IPS-15b (cell line): ENCODE measurements around the gene GRM3.

Experiments
- H3K27me3 ChIP-seq: one replicate; pipeline ENCODE4 v1.6.1; 2013; ENCODE audit warnings: low read length; ENCODE audit not compliant: control insufficient read depth, insufficient read depth
- H3K36me3 ChIP-seq: one replicate; pipeline ENCODE4 v1.6.1; 2013; ENCODE audit warnings: low read length; ENCODE audit not compliant: control insufficient read depth, insufficient read depth
- H3K4me1 ChIP-seq: one replicate; pipeline ENCODE4 v1.6.1; 2013; ENCODE audit warnings: mild to moderate bottlenecking, low read length; ENCODE audit not compliant: control insufficient read depth, insufficient read depth
- H3K4me3 ChIP-seq: one replicate; pipeline ENCODE4 v1.5.1; 2013; ENCODE audit warnings: low read depth, low read length
- H3K9ac ChIP-seq: one replicate; pipeline ENCODE4 v1.6.1; 2013; ENCODE audit warnings: low read depth, mild to moderate bottlenecking, low read length
- H3K9me3 ChIP-seq: one replicate; pipeline ENCODE4 v1.6.1; 2013; ENCODE audit warnings: mild to moderate bottlenecking, low read length; ENCODE audit not compliant: control insufficient read depth, insufficient read depth

The GRM3 gene

GRCh38 chr7:86768394-86768793 is 124.7 kb downstream of the GRM3 start:
- no peaks in the 10 kb centered on the region for H3K36me3 ChIP-seq
- H3K27me3 ChIP-seq, result no peaks in the 10 kb centered on the region
- H3K4me3 ChIP-seq, result no peak overlapping the region
- H3K4me1 ChIP-seq, result no peaks in the 10 kb centered on the region
- no peaks in the 10 kb centered on the region for H3K9me3 ChIP-seq
- no peak overlapping the region for H3K9ac ChIP-seq

- H3K9ac ChIP-seq, result no peak overlapping the region
- no peaks in the 10 kb centered on the region for H3K27me3 ChIP-seq
- no peaks in the 10 kb centered on the region for H3K9me3 ChIP-seq
- no peaks in the 10 kb centered on the region for H3K4me1 ChIP-seq
- H3K36me3 ChIP-seq, result no peaks in the 10 kb centered on the region
- no peak overlapping the region for H3K4me3 ChIP-seq
These were observed 125.5 kb downstream of the GRM3 start for GRCh38 chr7:86768967-86769760.

DNA sequence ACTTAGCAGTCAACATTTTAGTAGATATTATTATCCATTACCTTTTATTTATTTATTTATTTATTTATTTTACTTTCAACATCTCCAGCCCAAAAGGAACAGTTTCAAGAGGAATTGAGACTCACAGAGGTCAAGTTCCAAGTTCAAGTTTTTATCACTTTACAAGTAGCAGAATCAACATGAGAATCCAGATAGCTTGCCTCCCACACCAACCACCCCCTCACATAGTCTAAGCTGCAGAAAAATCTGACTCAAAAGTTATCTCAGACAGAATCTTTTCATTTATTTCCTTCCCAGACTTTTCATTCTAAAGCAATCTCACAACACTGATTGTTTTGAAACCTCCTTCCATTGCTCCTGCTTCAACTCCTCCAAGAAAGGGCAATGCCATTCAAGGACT is 129.6 kb downstream of the GRM3 start:
- Histone ChIP-seq H3K9ac (no peak overlapping the region), H3K4me3 (no peak overlapping the region), H3K27me3 (no peaks in the 10 kb centered on the region), H3K36me3 (no peaks in the 10 kb centered on the region), H3K9me3 (no peaks in the 10 kb centered on the region), H3K4me1 (no peaks in the 10 kb centered on the region)

DNA sequence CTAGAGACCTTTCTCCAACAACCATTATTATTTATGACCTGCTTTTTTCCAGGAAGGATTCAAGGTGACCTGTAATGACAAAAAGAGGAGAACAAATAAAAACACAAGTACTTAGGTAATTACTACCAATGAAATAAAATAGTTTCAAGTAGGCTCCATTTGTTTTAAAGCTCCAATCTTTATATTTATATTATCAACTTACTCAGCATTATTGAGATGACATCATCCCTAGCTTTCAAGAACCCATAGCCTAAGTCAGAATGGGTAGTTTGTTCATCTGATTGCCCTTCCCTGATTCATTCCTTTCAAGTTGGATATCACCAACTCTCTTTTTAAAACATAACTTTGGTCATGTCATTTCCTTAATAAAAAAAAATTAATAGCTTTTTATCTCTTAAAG is 131.5 kb downstream of the GRM3 start:
- H3K4me3 ChIP-seq, result no peak overlapping the region
- H3K9me3 ChIP-seq, result no peaks in the 10 kb centered on the region
- H3K27me3 ChIP-seq, result no peaks in the 10 kb centered on the region
- no peaks in the 10 kb centered on the region for H3K36me3 ChIP-seq
- H3K4me1 ChIP-seq, result no peaks in the 10 kb centered on the region
- no peak overlapping the region for H3K9ac ChIP-seq

DNA sequence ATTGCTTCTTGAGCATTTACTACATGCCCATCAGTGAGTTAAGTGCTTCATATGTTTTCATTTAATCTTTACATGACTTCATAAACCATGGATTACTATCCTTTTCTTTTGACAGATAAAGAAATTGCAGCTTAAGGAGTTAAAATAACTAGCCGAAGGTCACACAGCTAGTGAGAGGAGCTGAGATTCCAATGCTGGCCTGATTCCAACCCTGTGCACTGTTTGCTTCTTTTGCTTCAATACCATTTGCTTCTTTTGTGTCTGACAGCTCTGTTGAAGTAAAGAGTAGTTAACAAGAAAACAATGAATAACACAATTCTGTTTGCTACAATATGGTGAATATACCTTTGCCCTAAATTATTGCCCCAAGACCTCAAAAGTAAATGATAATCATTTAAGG is 132.4 kb downstream of the GRM3 start:
- Histone ChIP-seq H3K9ac (no peak overlapping the region), H3K27me3 (no peaks in the 10 kb centered on the region), H3K9me3 (no peaks in the 10 kb centered on the region), H3K4me3 (no peak overlapping the region), H3K36me3 (no peaks in the 10 kb centered on the region), H3K4me1 (no peaks in the 10 kb centered on the region)

GRCh38 chr7:86778271-86778670 is 134.6 kb downstream of the GRM3 start:
- no peaks in the 10 kb centered on the region for H3K36me3 ChIP-seq
- no peaks in the 10 kb centered on the region for H3K9me3 ChIP-seq
- H3K4me1 ChIP-seq, result no peaks in the 10 kb centered on the region
- no peak overlapping the region for H3K9ac ChIP-seq
- H3K4me3 ChIP-seq, result no peak overlapping the region
- no peaks in the 10 kb centered on the region for H3K27me3 ChIP-seq

DNA sequence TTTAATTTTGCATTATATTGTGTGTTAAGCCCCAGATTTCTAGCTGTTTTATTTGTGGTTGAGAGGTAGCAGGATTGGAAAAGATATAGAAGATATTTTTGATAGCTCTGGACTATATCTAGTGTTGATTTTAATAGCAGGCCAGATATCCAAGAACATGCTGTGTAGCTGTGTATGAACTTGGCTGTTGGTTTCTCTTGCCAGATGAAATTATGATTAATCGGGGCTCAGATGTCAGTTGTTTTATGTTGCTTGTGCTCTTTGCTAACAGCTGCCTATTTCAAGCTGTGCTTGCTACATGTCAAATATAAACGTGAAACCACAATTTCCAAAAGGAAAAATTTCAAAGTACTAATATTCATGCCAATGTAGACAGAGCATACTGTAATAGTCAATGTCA is 141.1 kb downstream of the GRM3 start:
- Histone ChIP-seq H3K27me3 (no peaks in the 10 kb centered on the region), H3K9ac (no peak overlapping the region), H3K4me1 (no peaks in the 10 kb centered on the region), H3K9me3 (no peaks in the 10 kb centered on the region), H3K36me3 (no peaks in the 10 kb centered on the region), H3K4me3 (no peak overlapping the region)

DNA sequence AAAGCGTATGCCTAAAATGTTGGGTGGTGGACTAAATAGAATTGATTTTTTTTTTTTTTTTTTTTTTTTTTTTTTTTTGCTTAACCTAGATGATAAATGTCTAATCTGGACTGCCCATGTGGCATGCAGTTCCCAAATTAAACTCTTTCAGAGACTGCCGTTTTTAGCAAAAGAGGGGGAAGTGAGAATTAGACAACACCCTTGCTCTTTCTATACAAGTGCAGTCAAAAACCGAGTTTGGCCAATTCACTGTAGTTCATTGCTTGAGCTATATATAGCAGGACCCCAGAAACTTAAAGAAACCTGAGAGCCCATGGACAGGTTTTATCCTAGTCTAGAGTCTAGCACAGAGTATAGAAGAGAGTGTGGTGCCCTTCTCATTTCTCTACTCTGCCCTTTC is 141.9 kb downstream of the GRM3 start:
- H3K9me3 ChIP-seq, result no peaks in the 10 kb centered on the region
- no peaks in the 10 kb centered on the region for H3K4me1 ChIP-seq
- H3K9ac ChIP-seq, result no peak overlapping the region
- H3K27me3 ChIP-seq, result no peaks in the 10 kb centered on the region
- H3K4me3 ChIP-seq, result no peak overlapping the region
- H3K36me3 ChIP-seq, result no peaks in the 10 kb centered on the region

GRCh38 chr7:86786376-86786775 is 142.7 kb downstream of the GRM3 start:
- Histone ChIP-seq H3K4me1 (no peaks in the 10 kb centered on the region), H3K9me3 (no peaks in the 10 kb centered on the region), H3K9ac (no peak overlapping the region), H3K4me3 (no peak overlapping the region), H3K27me3 (no peaks in the 10 kb centered on the region), H3K36me3 (no peaks in the 10 kb centered on the region)

GRCh38 chr7:86788948-86789347 is 145.2 kb downstream of the GRM3 start:
- Histone ChIP-seq H3K27me3 (no peaks in the 10 kb centered on the region), H3K36me3 (no peaks in the 10 kb centered on the region), H3K9ac (no peak overlapping the region), H3K4me1 (no peaks in the 10 kb centered on the region), H3K9me3 (no peaks in the 10 kb centered on the region), H3K4me3 (no peak overlapping the region)

DNA sequence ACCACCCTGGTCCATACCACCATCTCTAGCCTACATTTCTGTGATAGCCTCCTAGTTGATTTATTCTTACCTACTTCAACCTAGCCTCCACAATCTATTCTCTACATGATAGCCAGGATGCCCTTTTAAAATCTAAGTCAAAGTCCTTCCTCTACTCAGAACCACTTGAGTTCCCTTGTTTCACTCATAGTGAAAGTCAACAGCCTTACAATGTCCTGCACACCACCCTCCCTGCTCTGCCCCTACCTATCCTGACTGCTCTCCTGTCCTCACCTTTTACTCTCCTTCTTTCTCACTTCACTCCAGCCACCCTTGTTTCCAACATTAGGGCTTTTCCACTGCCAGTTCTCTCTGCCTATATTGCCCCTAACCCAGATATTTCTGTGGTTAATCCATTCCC is 146.7 kb downstream of the GRM3 start:
- H3K9me3 ChIP-seq, result no peaks in the 10 kb centered on the region
- H3K4me1 ChIP-seq, result no peaks in the 10 kb centered on the region
- H3K36me3 ChIP-seq, result no peaks in the 10 kb centered on the region
- H3K9ac ChIP-seq, result no peak overlapping the region
- H3K4me3 ChIP-seq, result no peak overlapping the region
- H3K27me3 ChIP-seq, result no peaks in the 10 kb centered on the region

- Histone ChIP-seq H3K9ac (no peak overlapping the region), H3K4me3 (no peak overlapping the region), H3K36me3 (no peaks in the 10 kb centered on the region), H3K4me1 (no peaks in the 10 kb centered on the region), H3K27me3 (no peaks in the 10 kb centered on the region), H3K9me3 (no peaks in the 10 kb centered on the region)
These were observed 148.6 kb downstream of the GRM3 start for GRCh38 chr7:86792260-86792659.
